ENCODE results near the gene FXYD3.

Gene FXYD3

GRCh38 chr19:35166100-35167063, 50.8 kb downstream of the FXYD3 start:
- DNase-seq, result no peak

DNA sequence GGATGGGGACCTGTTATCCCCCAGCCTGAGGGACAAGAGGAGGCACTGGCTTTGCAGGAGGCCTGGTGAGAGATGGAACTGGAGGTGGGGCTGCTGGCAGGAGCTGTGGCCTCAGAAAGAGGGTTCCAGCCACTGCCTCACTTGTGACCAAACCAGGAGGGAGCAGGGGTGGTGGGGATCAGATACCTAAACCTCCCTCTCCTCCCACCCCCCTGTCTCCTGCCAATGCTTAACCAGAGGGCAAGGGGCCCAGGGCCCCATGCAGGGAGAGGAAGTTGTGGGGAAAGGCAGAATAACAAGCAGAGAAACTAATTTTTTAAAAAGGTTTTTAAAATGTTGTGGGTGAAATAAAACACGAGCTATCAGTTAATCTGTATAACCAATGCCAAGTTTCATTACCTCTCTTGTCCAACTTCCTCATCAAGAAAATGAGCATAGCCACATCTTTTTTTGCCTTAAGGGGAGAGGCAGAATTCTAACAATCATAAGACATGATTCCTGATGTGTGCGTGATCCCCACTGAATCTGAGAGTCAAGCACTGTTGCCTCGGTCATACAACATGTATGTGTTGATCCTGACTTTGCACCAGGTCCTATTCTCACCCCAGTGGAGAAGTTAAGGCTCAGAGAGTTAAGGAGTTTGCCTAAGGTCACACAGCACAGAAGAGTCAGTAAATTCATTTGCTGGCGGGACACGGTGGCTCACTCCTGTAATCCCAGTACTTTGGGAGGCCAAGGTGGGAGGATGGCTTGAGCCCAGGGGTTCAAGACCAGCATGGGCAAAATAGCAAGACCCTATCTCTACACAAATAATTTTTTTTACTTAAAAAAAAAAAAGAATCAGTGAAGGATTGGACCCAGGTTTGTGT, 51.9 kb downstream of the FXYD3 start:
- peak; percentile 17 for DNase-seq

- no peak for DNase-seq
Measured at GRCh38 chr19:35168196-35168595, 52.6 kb downstream of the FXYD3 start.

DNA sequence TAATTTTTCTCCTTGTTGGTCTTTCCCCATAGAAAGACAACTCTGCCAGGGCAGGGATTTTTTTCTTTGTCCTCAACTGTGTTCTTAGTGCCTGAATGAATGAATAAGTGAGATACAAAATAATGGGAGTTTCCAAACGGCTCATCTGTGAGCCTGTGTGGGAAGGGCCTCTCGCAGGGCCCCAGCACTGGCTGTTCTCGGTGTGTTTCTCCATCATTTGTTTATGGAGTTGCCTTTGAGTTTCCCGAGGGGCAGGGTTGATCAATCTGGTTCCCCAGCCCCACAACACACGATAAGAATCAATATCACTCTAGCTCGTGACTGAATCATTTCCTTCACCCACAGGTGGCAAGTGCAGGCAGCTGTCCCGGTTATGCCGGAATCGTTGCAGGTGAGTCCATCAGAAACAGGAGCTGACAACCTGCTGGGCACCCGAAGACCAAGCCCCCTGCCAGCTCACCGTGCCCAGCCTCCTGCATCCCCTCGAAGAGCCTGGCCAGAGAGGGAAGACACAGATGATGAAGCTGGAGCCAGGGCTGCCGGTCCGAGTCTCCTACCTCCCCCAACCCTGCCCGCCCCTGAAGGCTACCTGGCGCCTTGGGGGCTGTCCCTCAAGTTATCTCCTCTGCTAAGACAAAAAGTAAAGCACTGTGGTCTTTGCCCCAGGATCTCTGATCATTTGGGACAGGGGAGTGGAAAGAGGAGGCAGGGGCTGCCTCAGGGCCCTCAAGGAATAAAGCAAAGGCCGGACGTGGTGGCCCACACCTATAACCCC, 53.8 kb downstream of the FXYD3 start:
- DNase-seq, result no peak

DNA sequence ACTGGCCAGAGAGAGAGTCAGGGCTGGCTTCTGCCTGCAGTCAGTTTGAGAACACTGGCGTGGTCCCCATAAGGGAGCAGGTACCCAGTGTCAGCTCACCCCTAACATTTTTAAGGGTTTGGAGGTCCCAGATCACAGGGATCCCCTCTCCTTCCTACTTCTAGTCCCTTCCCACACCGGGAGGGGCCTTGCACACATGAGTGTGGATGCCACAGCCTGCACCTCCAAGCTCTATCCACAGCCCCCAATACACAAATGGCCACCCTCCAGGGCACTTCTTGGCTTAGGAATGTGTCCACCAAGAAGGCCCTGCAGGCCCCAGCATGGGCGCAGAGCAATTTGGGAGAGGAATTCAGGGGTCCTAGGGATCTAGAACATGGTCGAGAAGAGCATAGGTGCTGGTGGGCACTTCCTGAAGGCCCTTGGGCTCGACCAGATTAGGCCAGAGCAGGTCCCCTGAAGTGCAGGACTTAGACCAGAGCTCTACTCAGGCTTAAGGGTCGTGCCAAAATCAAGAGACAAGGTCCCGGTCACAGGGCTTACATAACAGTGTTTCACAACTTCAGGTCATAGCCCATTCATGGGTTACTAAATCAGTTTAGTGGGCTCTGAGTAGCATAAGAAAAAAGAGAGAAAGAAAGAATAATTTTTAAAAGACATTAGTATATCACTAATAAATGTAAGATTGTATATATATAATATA, 54.9 kb downstream of the FXYD3 start:
- DNase-seq, result no peak

GRCh38 chr19:35171730-35172129, 56.1 kb downstream of the FXYD3 start:
- DNase-seq, result no peak
